Transverse colon (tissue), 4 donors: ENCODE results near the gene CD52. TPM values are rescaled to one million over a fixed set of nuclear protein-coding genes. Genes with fewer than 3 reads are reported as not detected.

Source experiments
- DNase-seq: peaks from one replicate; pipeline ENCODE4 v3.0.0-alpha.2; 2019
- H3K27ac ChIP-seq, 4 donors: fragments of 200-600 bp; sonication (generic); 2 replicates each; pipeline ENCODE4 v1.5.1; 2016 to 2018; ENCODE audit warnings: inconsistent platforms in 4 of 4
- H3K27me3 ChIP-seq: fragments of 200-600 bp; sonication (generic); 2 replicates; pipeline ENCODE4 v1.5.1; 2017; ENCODE audit warnings: inconsistent platforms
- H3K36me3 ChIP-seq, 4 donors: fragments of 200-600 bp; sonication (generic); 2 replicates each; pipeline ENCODE4 v1.5.1; 2017 to 2019; ENCODE audit warnings: inconsistent platforms in 4 of 4
- H3K4me1 ChIP-seq, 4 donors: fragments of 200-600 bp; sonication (generic); 2 replicates each; pipeline ENCODE4 v1.5.1; 2017 to 2020; ENCODE audit warnings: inconsistent platforms in 4 of 4
- H3K4me3 ChIP-seq, 4 donors: fragments of 200-600 bp; sonication (generic); 1 replicate in 1 of 4; 2 replicates in 3 of 4; pipeline versions ENCODE4 v1.5.1 to v1.6.1; 2017 to 2019; ENCODE audit warnings: inconsistent platforms in 4 of 4
- H3K9me3 ChIP-seq, 2 donors: fragments of 200-600 bp; sonication (generic); 2 replicates each; pipeline ENCODE4 v1.5.1; 2017 to 2019; ENCODE audit warnings: inconsistent platforms in 2 of 2
- CTCF ChIP-seq, 5 experiments: fragments of 200-600 bp in 3 of 5; fragments of 450-650 bp in 2 of 5; sonication (generic) in 3 of 5; IDR thresholded peaks; 1 replicate in 2 of 5; 2 replicates in 3 of 5; pipeline ENCODE4 v1.5.1; 2016 to 2017; ENCODE audit warnings: antibody characterized with exemption in 5 of 5, inconsistent platforms in 3 of 5, mild to moderate bottlenecking in 2 of 5, moderate library complexity in 1 of 5
- EP300 ChIP-seq: sonication (generic); formaldehyde crosslinking; IDR thresholded peaks from one replicate; pipeline ENCODE4 v1.6.1; 2017; ENCODE audit warnings: antibody characterized with exemption, low read depth
- POLR2A ChIP-seq: fragments of 450-650 bp; IDR thresholded peaks from one replicate; pipeline ENCODE4 v1.6.1; 2016; ENCODE audit warnings: antibody characterized with exemption, mild to moderate bottlenecking, moderate library complexity
- POLR2AphosphoS5 ChIP-seq, 3 donors: sonication (generic); formaldehyde crosslinking; IDR thresholded peaks; one replicate each; pipeline ENCODE4 v1.6.1; 2016; ENCODE audit warnings: antibody characterized with exemption in 3 of 3
- WGBS, 2 donors: methylation state at CpG; one replicate each; pipeline ENCODE4 v1.1.5; 2018; ENCODE audit warnings: low coverage in 1 of 2; 5-methylcytosine and 5-hydroxymethylcytosine counted together
- in situ Hi-C, 4 donors: fragments of 200-750 bp; cut with MboI; loops; one replicate each; pipeline versions ENCODE4 v1.15.0 to v1.15.1; 2017; ENCODE audit warnings: low sequenced_read_pairs in 3 of 4, low pct_ligation_motif_present in 1 of 4, low pct_unique_long_range_greater_than_20kb in 1 of 4
- intact Hi-C: fragments of 100-400 bp; cut with DNase I; formaldehyde crosslinking; loops from one replicate; pipeline ENCODE4 v1.15.1; 2023; ENCODE audit warnings: low total_unique reads
- total RNA-seq, 4 donors: library from RNA; depleted of rRNA; stranded (reverse); fragments of >200 nt; gene quantifications; one replicate each; pipeline ENCODE4 v1.1.0, GENCODE V29; 2016

CD52 gene
- total RNA-seq, 4 donors from 2014 or later, result 5.3 to 56.1 (median 21.1) TPM; not detected in 1

GRCh38 chr1:26287811-26288210, 29.9 kb upstream of the CD52 start:
- TF ChIP-seq CTCF (IDR thresholded peaks at IDR 0.05) (no peak), EP300 (no peak), POLR2AphosphoS5 (IDR thresholded peaks at IDR 0.05) (no peak), POLR2A (no peak)
- 80 to 89% methylated on average over 5 of the region's 5 CpGs for WGBS, 2 donors
- peak overlapping the region; percentile 65 to 98 (median 86) for H3K27ac ChIP-seq
- no peaks in the 10 kb centered on the region for H3K27me3 ChIP-seq
- H3K36me3 ChIP-seq, result no peaks in the 10 kb centered on the region
- intact Hi-C loops (no loop called here), in situ Hi-C loops (no loop called here)
- no peaks in the 10 kb centered on the region for H3K9me3 ChIP-seq
- H3K4me1 ChIP-seq, result peaks cover 10 to 61% (median 33%) of the 10 kb centered on the region in 4 donors
- DNase-seq, result no peak
- no peak overlapping the region for H3K4me3 ChIP-seq

GRCh38 chr1:26288311-26288941, 29.3 kb upstream of the CD52 start:
- no peaks in the 10 kb centered on the region for H3K9me3 ChIP-seq
- TF ChIP-seq EP300 (no peak), POLR2AphosphoS5 (IDR thresholded peaks at IDR 0.05) (no peak), CTCF (IDR thresholded peaks at IDR 0.05) (no peak), POLR2A (no peak)
- H3K4me3 ChIP-seq, result no peak overlapping the region
- peaks cover 10 to 61% (median 33%) of the 10 kb centered on the region in 4 donors for H3K4me1 ChIP-seq
- intact Hi-C loops, result no loop called here
- no peaks in the 10 kb centered on the region for H3K36me3 ChIP-seq
- DNase-seq, result peak; percentile 33
- H3K27me3 ChIP-seq, result no peaks in the 10 kb centered on the region
- 40 to 44% methylated on average over 2 to 5 of the region's 5 CpGs for WGBS, 2 donors
- H3K27ac ChIP-seq, result peak overlapping the region; percentile 65 to 98 (median 86)
- in situ Hi-C loops, result no loop called here

GRCh38 chr1:26289158-26290059, 28.3 kb upstream of the CD52 start:
- in situ Hi-C loops, result no loop called here
- peak; percentile 65 for DNase-seq
- Histone ChIP-seq H3K27ac (peak overlapping the region; percentile 65 to 98 (median 86)), H3K4me1 (peaks cover 6 to 57% (median 29%) of the 10 kb centered on the region in 4 donors), H3K4me3 (no peak overlapping the region), H3K9me3 (no peaks in the 10 kb centered on the region), H3K36me3 (no peaks in the 10 kb centered on the region), H3K27me3 (no peaks in the 10 kb centered on the region)
- 81% methylated on average over 13 of the region's 21 CpGs; no CpG with 5 or more reads in 1 of the 2 donors for WGBS, 2 donors
- intact Hi-C loops, result no loop called here
- TF ChIP-seq POLR2AphosphoS5 (IDR thresholded peaks at IDR 0.05) (no peak), EP300 (no peak), POLR2A (no peak), CTCF (IDR thresholded peaks at IDR 0.05) (no peak)

- in situ Hi-C loops, result no loop called here
- Histone ChIP-seq H3K4me3 (no peak overlapping the region), H3K27me3 (no peaks in the 10 kb centered on the region), H3K9me3 (no peaks in the 10 kb centered on the region), H3K27ac (peak overlapping the region; percentile 65 to 98 (median 86)), H3K36me3 (no peaks in the 10 kb centered on the region), H3K4me1 (peaks cover 0 to 48% (median 20%) of the 10 kb centered on the region in 4 donors)
- intact Hi-C loops, result no loop called here
- TF ChIP-seq EP300 (no peak), CTCF (IDR thresholded peaks at IDR 0.05) (no peak), POLR2A (no peak)
- DNase-seq, result peak; percentile 15
- 70 to 100% methylated on average over 2 to 11 of the region's 11 CpGs for WGBS, 2 donors
Observed at GRCh38 chr1:26290122-26290881, 27.5 kb upstream of the CD52 start.
